DLD1 (cell line): ENCODE data around the gene RIC1.

Experiments
- in situ Hi-C: cut with HindIII; loops from 2 replicates; pipeline ENCODE4 v1.10.0; 2017; ENCODE audit warnings: low sequenced_read_pairs

Gene RIC1

GRCh38 chr9:5820425-5820824, 191.5 kb downstream of the RIC1 start:
- in situ Hi-C loops, result no loop called here

DNA sequence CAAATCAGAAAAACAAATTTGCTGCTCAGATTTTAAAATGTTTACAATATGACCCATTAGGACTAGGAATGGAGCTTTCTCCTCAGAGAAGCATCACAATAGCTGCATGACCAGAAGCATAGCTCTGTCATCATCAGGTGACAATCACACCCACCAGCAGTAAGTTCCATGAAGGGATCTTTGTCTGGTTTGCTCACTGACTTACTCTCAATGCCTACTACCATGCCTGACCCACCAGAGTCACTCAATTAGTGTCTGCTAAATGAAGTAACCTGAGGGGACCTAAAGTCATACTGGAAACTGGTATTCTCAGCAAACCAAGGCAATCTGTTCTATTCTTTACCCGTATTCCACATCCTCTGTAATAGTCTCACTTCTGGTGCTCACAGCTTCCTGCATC, 196.3 kb downstream of the RIC1 start:
- in situ Hi-C loops, result no loop called here
